ENCODE results near the gene SLC1A3.

GRCh38 chr5:36629729-36630128, 23.3 kb downstream of the SLC1A3 start:
- no peak for TF ChIP-seq CTCF (IDR thresholded peaks at IDR 0.05)
- TF ChIP-seq POLR2A (IDR thresholded peaks at IDR 0.05) = no peak

All from thyroid gland (tissue), 4 donors.